BLaER1 treated with 17β-estradiol and CSF1 and Interleukin-3, amounts not matched to agents 10 nM and 100 nM (cell line): ENCODE data around the gene RSPH1.

Experiments
- H3K27ac ChIP-seq, 11 experiments: shearing (Covaris generic); formaldehyde crosslinking; 2 replicates each; pipeline ENCODE4 v1.8.1; 2022
- H3K27me3 ChIP-seq, 11 experiments: shearing (Covaris generic); formaldehyde crosslinking; 2 replicates each; pipeline ENCODE4 v1.8.1; 2022
- H3K36me3 ChIP-seq, 11 experiments: shearing (Covaris generic); formaldehyde crosslinking; 2 replicates each; pipeline ENCODE4 v1.8.1; 2022
- H3K4me1 ChIP-seq, 10 experiments: shearing (Covaris generic); formaldehyde crosslinking; 2 replicates each; pipeline ENCODE4 v1.8.1; 2022
- H3K4me2 ChIP-seq, 11 experiments: shearing (Covaris generic); formaldehyde crosslinking; 2 replicates each; pipeline ENCODE4 v1.8.1; 2022
- H3K4me3 ChIP-seq, 10 experiments: shearing (Covaris generic); formaldehyde crosslinking; 2 replicates each; pipeline ENCODE4 v1.8.1; 2022
- H3K9ac ChIP-seq, 11 experiments: shearing (Covaris generic); formaldehyde crosslinking; 2 replicates each; pipeline ENCODE4 v1.8.1; 2022
- H3K9me3 ChIP-seq, 11 experiments: shearing (Covaris generic); formaldehyde crosslinking; replicated peaks in 1 of 11; 2 replicates each; pipeline ENCODE4 v1.8.1; 2022
- H4K20me1 ChIP-seq, 11 experiments: shearing (Covaris generic); formaldehyde crosslinking; 2 replicates each; pipeline ENCODE4 v1.8.1; 2022
- Cebpa-rat ChIP-seq, 11 experiments: shearing (Covaris generic); IDR thresholded peaks; 2 replicates each; pipeline ENCODE4 v1.8.1; 2022

RSPH1 gene

DNA sequence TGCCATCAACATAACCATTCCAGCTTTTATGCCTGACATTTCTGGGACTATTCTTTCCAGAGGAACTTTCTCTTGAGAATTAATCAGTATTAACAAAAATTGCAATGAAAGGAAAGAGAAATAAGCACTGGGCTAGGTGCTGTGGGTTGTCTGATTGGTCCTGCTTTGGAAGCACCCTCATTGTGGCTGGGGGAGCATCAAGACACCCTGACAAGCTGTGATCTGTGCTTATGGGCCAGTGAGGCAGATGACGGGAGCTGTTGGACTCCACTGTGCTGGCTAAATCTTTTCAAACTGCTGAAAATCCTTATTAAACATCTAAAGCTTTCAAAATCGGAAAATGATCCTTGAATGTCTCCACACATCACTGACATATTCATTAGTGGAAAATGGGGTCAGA, 72.3 kb downstream of the RSPH1 start:
- no peaks in the 10 kb centered on the region; a peak in 1 of 22 replicates for H3K36me3 ChIP-seq
- H3K4me1 ChIP-seq, result peaks cover 30 to 71% (median 55%) of the 10 kb centered on the region in 10 experiments
- peaks cover 18 to 34% (median 30%) of the 10 kb centered on the region in 11 experiments for H3K9me3 ChIP-seq
- H4K20me1 ChIP-seq, result peaks cover 0 to 13% (median 0%) of the 10 kb centered on the region in 11 experiments; a peak in 8 of 22 replicates
- peak overlapping the region in 5 of 11 experiments; percentile 56 to 91 (median 78); a peak in 6 of 22 replicates for H3K27ac ChIP-seq
- H3K27me3 ChIP-seq, result peaks cover 0 to 33% (median 4%) of the 10 kb centered on the region in 11 experiments; a peak in 9 of 22 replicates
- H3K4me2 ChIP-seq, result peak overlapping the region; percentile 11 to 98 (median 86); a peak in 18 of 22 replicates
- TF ChIP-seq Cebpa-rat (IDR thresholded peaks at IDR 0.05), result no peak
- H3K4me3 ChIP-seq, result no peak overlapping the region
- peak overlapping the region in 4 of 11 experiments; percentile 60 to 69 (median 62); a peak in 4 of 22 replicates for H3K9ac ChIP-seq

GRCh38 chr21:42423197-42423675, 72.8 kb downstream of the RSPH1 start:
- H3K36me3 ChIP-seq, result no peaks in the 10 kb centered on the region; a peak in 1 of 22 replicates
- H3K4me3 ChIP-seq, result no peak overlapping the region
- H3K9ac ChIP-seq, result no peak overlapping the region
- H3K4me2 ChIP-seq, result peak overlapping the region; percentile 11 to 98 (median 86); a peak in 19 of 22 replicates
- no peak for TF ChIP-seq Cebpa-rat (IDR thresholded peaks at IDR 0.05)
- peaks cover 0 to 28% (median 4%) of the 10 kb centered on the region in 11 experiments; a peak in 9 of 22 replicates for H3K27me3 ChIP-seq
- H4K20me1 ChIP-seq, result peaks cover 0 to 13% (median 0%) of the 10 kb centered on the region in 11 experiments; a peak in 8 of 22 replicates
- peaks cover 30 to 71% (median 55%) of the 10 kb centered on the region in 10 experiments for H3K4me1 ChIP-seq
- H3K27ac ChIP-seq, result no peak overlapping the region
- H3K9me3 ChIP-seq, result peaks cover 18 to 34% (median 30%) of the 10 kb centered on the region in 11 experiments
